Tongue (tissue), 2 donors: ENCODE data around the gene ZNF732. TPM values are rescaled to one million over a fixed set of nuclear protein-coding genes. Genes with fewer than 3 reads are reported as not detected.
"Not testable (repeated sequence)": the region's sequence is repeated elsewhere in the genome, so short reads cannot be mapped to it uniquely, and the experiment has no call there.

Source experiments
- DNase-seq: peaks from one replicate; pipeline ENCODE4 v3.0.0-alpha.2; 2015
- total RNA-seq: library from RNA; depleted of rRNA; stranded (reverse); fragments of >200 nt; gene quantifications from one replicate; pipeline ENCODE4 v1.2.3, GENCODE V29; 2014

Gene ZNF732
- 4.3 TPM for total RNA-seq

- peak; percentile 90 for DNase-seq
These were observed at the start of gene ZNF732 for GRCh38 chr4:304969-305680. TSS of gene ZNF732 (minus strand) at chr4:305474. CDS start at chr4:305310, 164 bp downstream.

- no peak for DNase-seq
These were observed 34.7 kb upstream of the ZNF732 start for GRCh38 chr4:340011-340410.

- peak; percentile 14 for DNase-seq
These were observed 33.5 kb upstream of the ZNF732 start for GRCh38 chr4:338759-339097.

GRCh38 chr4:337932-338758, 32.9 kb upstream of the ZNF732 start:
- peak; percentile 53 for DNase-seq

GRCh38 chr4:337143-337931, 32.1 kb upstream of the ZNF732 start, which contains the start of gene ZNF141:
TSS of gene ZNF141 (plus strand) at chr4:337814. CDS start at chr4:337984, 170 bp downstream.
- DNase-seq = peak; percentile 99

DNA sequence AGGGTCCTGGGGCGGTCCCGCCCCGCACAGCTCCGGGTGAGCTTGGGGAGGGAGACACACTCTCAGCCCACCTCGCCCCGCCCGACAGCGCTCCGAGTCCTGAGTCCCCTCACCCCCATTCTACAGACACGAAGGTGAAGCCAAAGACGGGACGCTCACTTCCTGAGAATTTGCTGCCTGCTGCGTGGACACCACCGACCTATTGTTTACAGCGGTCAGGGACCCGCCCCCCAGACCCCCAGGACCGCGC, 31.5 kb upstream of the ZNF732 start:
- no peak for DNase-seq

DNA sequence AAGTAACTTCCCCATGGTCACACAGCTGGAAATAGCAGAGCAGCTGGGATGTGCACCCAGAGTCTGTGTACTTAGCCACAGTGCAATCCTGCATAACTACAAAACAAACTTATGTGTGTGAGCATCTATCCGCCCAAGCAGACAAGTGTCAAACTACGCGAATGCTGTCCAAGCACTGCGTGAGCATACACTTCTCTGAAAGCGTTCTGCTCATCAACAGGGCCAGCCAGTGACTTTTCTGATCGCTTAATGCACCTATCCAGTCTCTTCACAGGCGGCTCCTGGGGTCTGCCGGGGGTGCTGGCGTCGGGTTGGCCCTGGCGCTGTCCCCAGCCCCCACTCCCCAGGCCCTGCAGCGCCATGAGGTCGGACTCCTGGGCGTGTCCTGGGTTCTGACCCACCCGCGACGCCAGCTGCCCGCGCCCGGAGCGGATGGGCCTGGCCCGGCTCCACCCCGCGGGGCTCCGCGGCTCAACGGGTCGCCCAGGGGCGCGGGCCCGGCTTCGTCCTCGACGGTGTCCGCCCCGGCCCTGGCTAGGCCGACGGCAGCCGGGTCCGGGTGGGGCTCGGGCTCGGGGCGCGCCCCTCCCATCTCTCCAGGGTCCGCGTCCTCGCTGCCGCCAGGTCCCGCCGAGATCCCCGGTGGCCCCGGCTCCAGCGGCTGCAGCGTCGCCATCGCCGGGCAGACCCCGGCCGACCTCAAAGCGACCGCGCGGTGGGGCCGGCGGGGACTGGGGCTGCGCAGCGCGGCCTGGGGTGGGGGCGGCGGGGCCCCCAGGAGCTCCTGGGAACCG, 31.0 kb upstream of the ZNF732 start:
- peak; percentile 38 for DNase-seq

GRCh38 chr4:335515-335914, 30.2 kb upstream of the ZNF732 start:
- no peak for DNase-seq

DNA sequence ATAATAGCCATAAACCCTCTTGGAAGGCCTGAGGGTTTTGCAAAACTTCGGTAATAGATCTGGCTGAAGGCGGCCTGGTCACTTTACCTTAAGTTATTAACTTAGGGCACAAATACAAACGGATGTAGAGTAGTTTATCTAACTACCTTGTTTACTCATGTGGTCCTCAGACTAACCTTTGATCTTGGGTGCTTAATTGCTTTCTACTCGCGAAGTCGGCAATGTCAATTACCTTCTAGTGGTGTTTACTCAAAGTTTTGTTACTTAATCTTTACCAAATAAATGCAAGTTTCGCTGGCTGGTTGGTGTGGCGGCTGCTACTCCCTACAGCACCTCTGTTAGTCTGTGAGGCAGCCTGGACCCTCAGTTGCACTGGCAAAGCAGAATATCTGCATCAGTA, 23.5 kb upstream of the ZNF732 start:
- DNase-seq = no peak

- DNase-seq = no peak
These were observed 9.1 kb upstream of the ZNF732 start for GRCh38 chr4:314296-314903.

- no peak for DNase-seq
These were observed 4.5 kb upstream of the ZNF732 start for GRCh38 chr4:309807-310206.

DNA sequence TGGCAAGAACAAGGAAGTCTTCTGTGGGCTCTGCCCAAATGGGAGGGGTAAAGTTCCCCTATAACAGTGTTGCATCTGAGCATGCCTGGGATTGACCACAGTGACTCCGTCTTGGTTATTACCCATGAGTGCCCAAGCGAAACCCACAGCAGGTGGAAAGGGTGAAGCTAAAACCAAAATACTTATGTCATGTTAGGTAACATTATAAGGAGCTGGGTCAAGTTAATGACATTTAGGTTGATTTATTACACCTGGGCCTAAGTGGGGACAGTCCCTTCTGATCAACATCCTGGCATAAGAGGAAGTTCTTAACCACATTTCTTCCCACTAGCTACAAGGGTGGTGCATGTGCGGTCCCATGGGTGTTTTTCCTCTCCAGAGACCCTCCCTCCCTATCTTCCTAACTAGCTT, 1.3 kb upstream of the ZNF732 start:
- no peak for DNase-seq

DNA sequence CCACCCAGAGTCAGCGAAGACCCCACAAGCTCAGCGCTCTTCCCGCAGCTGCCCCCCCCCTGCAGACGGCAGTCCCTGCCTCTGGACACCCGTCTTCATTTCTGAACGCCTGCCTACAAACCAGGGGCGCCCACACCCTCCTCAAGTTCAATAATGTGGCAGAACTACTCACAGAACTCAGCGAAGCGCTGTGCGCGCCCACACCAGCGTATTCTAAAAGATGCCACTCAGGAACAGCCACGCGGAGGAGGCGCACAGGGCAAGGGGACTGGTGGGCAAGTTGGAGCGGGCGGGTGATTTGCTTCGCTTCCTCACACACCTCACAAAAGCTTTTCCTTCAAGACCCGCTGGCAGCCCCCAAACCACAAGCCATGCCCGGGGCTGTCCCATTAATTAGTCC, 758 bp downstream of the ZNF732 start:
- not testable (repeated sequence) for DNase-seq

GRCh38 chr4:302381-302780, 2.9 kb downstream of the ZNF732 start:
- no peak for DNase-seq

DNA sequence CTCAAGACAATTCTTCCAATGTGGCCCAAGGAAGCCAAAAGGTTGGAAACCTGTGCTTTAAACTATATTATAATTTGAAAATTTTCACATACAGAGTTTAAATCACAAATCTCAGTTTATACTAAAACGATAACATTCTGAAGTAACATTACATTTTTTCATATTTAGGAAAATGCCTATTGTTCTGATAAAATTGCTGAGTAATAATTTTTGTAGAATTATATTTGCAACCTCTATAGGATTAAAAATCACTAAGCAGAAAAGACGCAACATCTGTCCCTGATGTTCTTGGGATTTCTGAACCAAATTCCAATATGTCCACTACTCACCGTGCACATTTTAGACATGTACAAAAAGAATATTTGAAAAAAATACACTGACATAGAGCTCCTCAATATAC, 10.5 kb downstream of the ZNF732 start:
- DNase-seq = no peak

DNA sequence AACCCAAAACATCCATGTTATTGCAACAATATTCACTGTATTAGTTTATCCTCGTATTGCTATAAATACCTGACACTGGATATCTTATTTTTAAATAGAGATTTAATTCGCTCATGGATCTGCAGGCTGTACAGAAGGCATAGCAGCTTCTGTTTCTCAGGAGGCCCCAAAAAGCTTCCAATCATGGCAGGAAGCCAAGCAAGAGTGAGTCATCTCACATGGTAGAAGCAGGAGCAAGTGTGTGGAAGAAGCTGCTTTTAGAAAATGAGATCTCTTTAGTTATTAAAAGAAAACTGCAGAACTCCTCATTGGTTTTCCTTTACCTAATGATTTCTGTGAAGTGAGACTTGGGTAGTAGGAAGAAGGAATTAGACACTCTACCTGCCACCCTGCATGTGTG, 16.4 kb downstream of the ZNF732 start:
- DNase-seq = no peak

DNA sequence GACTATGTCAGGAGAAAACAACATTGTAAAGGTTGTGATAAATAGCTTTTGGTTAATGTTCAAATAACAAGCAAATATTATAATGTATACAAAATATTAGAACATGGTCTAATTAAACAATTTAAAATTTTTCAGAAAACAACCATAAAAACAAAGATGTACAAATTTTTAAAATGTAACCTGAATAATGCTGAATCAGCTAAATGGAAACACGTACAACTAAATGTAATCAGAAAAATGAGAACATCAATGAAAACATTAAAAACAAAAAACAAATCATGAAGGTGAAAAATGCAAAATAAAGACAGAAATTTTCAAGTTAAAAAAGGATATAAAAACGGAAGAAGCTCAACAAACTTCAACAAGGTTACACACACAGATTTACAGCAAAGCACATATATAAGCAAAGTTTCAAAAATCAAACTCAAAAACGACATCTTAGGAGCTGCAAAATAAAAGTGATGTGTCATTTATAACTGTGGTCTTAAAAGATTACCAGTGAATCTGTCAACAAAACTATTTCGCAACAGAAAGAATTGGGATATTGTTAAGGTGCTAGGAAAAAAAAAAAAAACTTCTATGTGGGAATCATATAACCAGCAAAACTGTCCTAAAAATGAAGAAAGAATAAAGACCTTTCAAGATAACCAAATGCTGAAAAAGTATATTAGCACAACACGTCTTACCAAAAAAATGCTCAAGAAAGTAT, 31.8 kb downstream of the ZNF732 start:
- no peak for DNase-seq

GRCh38 chr4:271492-272103, 33.7 kb downstream of the ZNF732 start:
- no peak for DNase-seq

- DNase-seq = not testable (repeated sequence)
These were observed 46.0 kb downstream of the ZNF732 start for GRCh38 chr4:259240-259639.

DNA sequence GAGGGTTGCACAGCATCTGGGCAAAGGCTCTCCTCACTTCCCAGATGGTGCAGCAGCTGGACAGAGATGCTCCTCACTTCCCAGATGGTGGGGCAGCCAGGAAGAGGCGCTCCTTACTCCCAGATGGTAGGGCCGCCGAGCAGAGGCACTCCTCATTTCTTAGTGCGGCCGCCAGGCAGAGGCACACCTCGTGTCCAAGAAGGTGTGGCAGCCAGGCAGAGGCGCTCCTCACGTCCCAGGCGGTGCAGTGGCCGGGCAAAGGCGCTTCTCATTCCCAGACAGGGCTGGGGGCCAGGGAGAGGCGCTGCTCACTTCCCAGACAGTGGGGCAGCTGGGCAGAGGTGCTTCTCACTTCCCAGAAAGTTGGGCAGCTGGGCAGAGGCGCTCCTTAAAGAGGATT, 48.8 kb downstream of the ZNF732 start:
- no peak for DNase-seq
